KMS-11 (cell line): ENCODE data around the gene LARP1B.

Source experiments
- H2AFZ ChIP-seq: fragments of 200-600 bp; sonication (generic); 2 replicates; pipeline ENCODE4 v1.6.1; 2016; ENCODE audit warnings: antibody characterized with exemption, mixed run types, low read depth
- H3K27ac ChIP-seq: fragments of 200-600 bp; sonication (generic); 2 replicates; pipeline ENCODE4 v1.6.1; 2016; ENCODE audit warnings: mild to moderate bottlenecking, mixed run types
- H3K27me3 ChIP-seq: fragments of 200-600 bp; sonication (generic); 2 replicates; pipeline ENCODE4 v1.6.1; 2017; ENCODE audit warnings: mild to moderate bottlenecking, low read depth, mixed run types, moderate library complexity; ENCODE audit not compliant: insufficient read depth
- H3K36me3 ChIP-seq: fragments of 200-600 bp; sonication (generic); 2 replicates; pipeline ENCODE4 v1.6.1; 2017; ENCODE audit warnings: mild to moderate bottlenecking, mixed run types; ENCODE audit not compliant: insufficient read depth
- H3K4me1 ChIP-seq: fragments of 200-600 bp; sonication (generic); 2 replicates; pipeline ENCODE4 v1.6.1; 2016; ENCODE audit warnings: mild to moderate bottlenecking, low read depth, mixed run types; ENCODE audit not compliant: poor library complexity, severe bottlenecking
- H3K4me2 ChIP-seq: fragments of 200-600 bp; sonication (generic); 2 replicates; pipeline ENCODE4 v1.7.0; 2016; ENCODE audit warnings: mild to moderate bottlenecking, mixed run types
- H3K4me3 ChIP-seq: fragments of 200-600 bp; sonication (generic); IDR thresholded peaks from 2 replicates; pipeline ENCODE4 v1.6.1; 2017; ENCODE audit warnings: low read depth, low read length, mixed read lengths; ENCODE audit not compliant: insufficient read depth
- H3K79me2 ChIP-seq: fragments of 200-600 bp; sonication (generic); 2 replicates; pipeline ENCODE4 v1.6.1; 2016; ENCODE audit warnings: low read depth, mixed run types; ENCODE audit not compliant: insufficient read depth
- H3K9ac ChIP-seq: fragments of 200-600 bp; sonication (generic); 2 replicates; pipeline ENCODE4 v1.6.1; 2016; ENCODE audit warnings: mild to moderate bottlenecking, mixed run types
- H4K20me1 ChIP-seq: fragments of 200-600 bp; sonication (generic); 2 replicates; pipeline ENCODE4 v1.6.1; 2016; ENCODE audit warnings: mild to moderate bottlenecking, mixed run types; ENCODE audit not compliant: insufficient read depth
- CTCF ChIP-seq: fragments of 200-600 bp; sonication (generic); conservative IDR thresholded peaks from 2 replicates; pipeline ENCODE4 v1.6.1; 2017; ENCODE audit warnings: low read depth, mild to moderate bottlenecking, antibody characterized with exemption, low read length, moderate library complexity, mixed read lengths

LARP1B gene

GRCh38 chr4:128234836-128235235, 173.7 kb downstream of the LARP1B start:
- H3K4me3 ChIP-seq, result no peak overlapping the region
- H3K27ac ChIP-seq, result no peak overlapping the region
- H3K4me1 ChIP-seq, result no peaks in the 10 kb centered on the region
- H3K9ac ChIP-seq, result no peak overlapping the region
- no peaks in the 10 kb centered on the region for H3K27me3 ChIP-seq
- H4K20me1 ChIP-seq, result no peaks in the 10 kb centered on the region
- no peak overlapping the region for H3K4me2 ChIP-seq
- TF ChIP-seq CTCF, result no peak
- no peaks in the 10 kb centered on the region for H3K36me3 ChIP-seq
- no peaks in the 10 kb centered on the region for H3K79me2 ChIP-seq
- H2AFZ ChIP-seq, result no peak overlapping the region

- Histone ChIP-seq H3K27ac (no peak overlapping the region), H3K9ac (no peak overlapping the region), H4K20me1 (no peaks in the 10 kb centered on the region), H3K79me2 (no peaks in the 10 kb centered on the region), H3K27me3 (no peaks in the 10 kb centered on the region), H2AFZ (no peak overlapping the region), H3K4me3 (no peak overlapping the region), H3K36me3 (no peaks in the 10 kb centered on the region), H3K4me2 (no peak overlapping the region), H3K4me1 (no peaks in the 10 kb centered on the region)
- TF ChIP-seq CTCF, result no peak
Measured at GRCh38 chr4:128241019-128241418, 179.9 kb downstream of the LARP1B start.

- no peaks in the 10 kb centered on the region for H3K36me3 ChIP-seq
- H2AFZ ChIP-seq, result no peak overlapping the region
- no peaks in the 10 kb centered on the region for H3K79me2 ChIP-seq
- H3K27ac ChIP-seq, result no peak overlapping the region
- no peak for TF ChIP-seq CTCF
- no peak overlapping the region for H3K4me3 ChIP-seq
- H4K20me1 ChIP-seq, result no peaks in the 10 kb centered on the region
- no peak overlapping the region for H3K4me2 ChIP-seq
- H3K9ac ChIP-seq, result no peak overlapping the region
- H3K27me3 ChIP-seq, result no peaks in the 10 kb centered on the region
- no peaks in the 10 kb centered on the region for H3K4me1 ChIP-seq
Measured at GRCh38 chr4:128241425-128241913, 180.4 kb downstream of the LARP1B start.

- Histone ChIP-seq H3K27me3 (no peaks in the 10 kb centered on the region), H3K4me2 (no peak overlapping the region), H4K20me1 (no peaks in the 10 kb centered on the region), H3K79me2 (no peaks in the 10 kb centered on the region), H3K36me3 (no peaks in the 10 kb centered on the region), H3K9ac (no peak overlapping the region), H3K4me1 (no peaks in the 10 kb centered on the region), H2AFZ (no peak overlapping the region), H3K4me3 (no peak overlapping the region), H3K27ac (no peak overlapping the region)
- TF ChIP-seq CTCF, result no peak
Measured at GRCh38 chr4:128241981-128242380, 180.9 kb downstream of the LARP1B start.
